ENCODE data around the gene HPS5. TPM values are rescaled to one million over a fixed set of nuclear protein-coding genes. Genes with fewer than 3 reads are reported as not detected.
"Not testable (repeated sequence)": the region's sequence is repeated elsewhere in the genome, so short reads cannot be mapped to it uniquely, and the experiment has no call there.

Gene HPS5
- total RNA-seq, 6 donors from 2014 or later, result 18.6 to 40.9 (median 31.1) TPM

DNA sequence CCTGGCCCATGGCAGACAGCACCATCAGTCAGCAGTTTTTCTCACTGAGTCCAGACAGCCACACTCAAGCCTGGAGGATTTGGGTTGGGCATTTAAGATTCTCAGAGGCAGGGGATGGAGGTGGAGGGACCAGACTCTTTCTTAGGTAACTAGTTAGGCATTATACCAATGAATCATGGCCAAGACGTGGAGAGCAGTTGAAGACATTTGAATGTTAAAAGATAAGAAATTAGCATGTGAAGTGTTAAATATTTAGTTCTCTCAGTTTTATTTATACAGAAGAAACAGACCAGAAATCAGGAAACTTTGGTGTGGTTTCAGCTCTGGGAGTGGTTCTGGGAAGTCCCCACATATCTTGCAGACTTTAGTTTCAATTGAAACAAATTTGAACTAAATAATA lies 10.4 kb upstream of the HPS5 start:
- Histone ChIP-seq H3K27me3 (no peaks in the 10 kb centered on the region), H3K4me1 (peaks cover 0 to 3% (median 0%) of the 10 kb centered on the region in 4 donors), H3K4me3 (no peak overlapping the region), H3K27ac (no peak overlapping the region), H3K36me3 (peaks cover 18 to 76% (median 43%) of the 10 kb centered on the region in 4 donors), H3K9me3 (no peaks in the 10 kb centered on the region)
- TF ChIP-seq, protein P1, sequence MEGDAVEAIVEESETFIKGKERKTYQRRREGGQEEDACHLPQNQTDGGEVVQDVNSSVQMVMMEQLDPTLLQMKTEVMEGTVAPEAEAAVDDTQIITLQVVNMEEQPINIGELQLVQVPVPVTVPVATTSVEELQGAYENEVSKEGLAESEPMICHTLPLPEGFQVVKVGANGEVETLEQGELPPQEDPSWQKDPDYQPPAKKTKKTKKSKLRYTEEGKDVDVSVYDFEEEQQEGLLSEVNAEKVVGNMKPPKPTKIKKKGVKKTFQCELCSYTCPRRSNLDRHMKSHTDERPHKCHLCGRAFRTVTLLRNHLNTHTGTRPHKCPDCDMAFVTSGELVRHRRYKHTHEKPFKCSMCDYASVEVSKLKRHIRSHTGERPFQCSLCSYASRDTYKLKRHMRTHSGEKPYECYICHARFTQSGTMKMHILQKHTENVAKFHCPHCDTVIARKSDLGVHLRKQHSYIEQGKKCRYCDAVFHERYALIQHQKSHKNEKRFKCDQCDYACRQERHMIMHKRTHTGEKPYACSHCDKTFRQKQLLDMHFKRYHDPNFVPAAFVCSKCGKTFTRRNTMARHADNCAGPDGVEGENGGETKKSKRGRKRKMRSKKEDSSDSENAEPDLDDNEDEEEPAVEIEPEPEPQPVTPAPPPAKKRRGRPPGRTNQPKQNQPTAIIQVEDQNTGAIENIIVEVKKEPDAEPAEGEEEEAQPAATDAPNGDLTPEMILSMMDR (IDR thresholded peaks at IDR 0.05), result no peak
- TF ChIP-seq EP300 (IDR thresholded peaks at IDR 0.05) (no peak), POLR2A (IDR thresholded peaks at IDR 0.05) (no peak), POLR2AphosphoS5 (IDR thresholded peaks at IDR 0.05) (no peak)
- no peak for DNase-seq
- no peak for ATAC-seq (ENCODE audit: low FRiP score in 2 of 2)
- 64 to 65% methylated on average over 1 of the region's 1 CpG for WGBS, 2 donors

DNA sequence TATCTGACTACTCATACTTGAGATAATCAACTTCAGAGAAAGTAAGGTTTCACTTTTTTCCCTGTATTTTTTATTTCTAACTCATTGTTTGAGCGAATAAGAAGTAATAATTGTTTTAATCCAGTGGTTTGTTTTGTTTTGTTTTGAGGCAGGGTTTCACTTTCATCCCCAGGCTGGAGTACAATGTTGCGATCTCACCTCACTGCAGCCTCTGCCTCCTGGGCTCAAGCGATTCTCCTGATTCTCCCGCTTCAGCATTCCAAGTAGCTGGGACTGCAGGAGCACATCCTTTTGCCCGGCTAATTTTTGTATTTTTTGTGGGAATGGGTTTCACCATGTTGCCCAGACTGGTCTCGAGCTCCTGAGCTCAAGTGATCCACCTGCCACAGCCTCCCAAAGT lies 9.0 kb upstream of the HPS5 start:
- TF ChIP-seq, protein P1 (IDR thresholded peaks at IDR 0.05), result no peak
- TF ChIP-seq POLR2AphosphoS5 (IDR thresholded peaks at IDR 0.05), result no peak
- no peak for TF ChIP-seq POLR2A (IDR thresholded peaks at IDR 0.05)
- TF ChIP-seq EP300 (IDR thresholded peaks at IDR 0.05), result no peak
- no peak for ATAC-seq (ENCODE audit: low FRiP score in 2 of 2)

DNA sequence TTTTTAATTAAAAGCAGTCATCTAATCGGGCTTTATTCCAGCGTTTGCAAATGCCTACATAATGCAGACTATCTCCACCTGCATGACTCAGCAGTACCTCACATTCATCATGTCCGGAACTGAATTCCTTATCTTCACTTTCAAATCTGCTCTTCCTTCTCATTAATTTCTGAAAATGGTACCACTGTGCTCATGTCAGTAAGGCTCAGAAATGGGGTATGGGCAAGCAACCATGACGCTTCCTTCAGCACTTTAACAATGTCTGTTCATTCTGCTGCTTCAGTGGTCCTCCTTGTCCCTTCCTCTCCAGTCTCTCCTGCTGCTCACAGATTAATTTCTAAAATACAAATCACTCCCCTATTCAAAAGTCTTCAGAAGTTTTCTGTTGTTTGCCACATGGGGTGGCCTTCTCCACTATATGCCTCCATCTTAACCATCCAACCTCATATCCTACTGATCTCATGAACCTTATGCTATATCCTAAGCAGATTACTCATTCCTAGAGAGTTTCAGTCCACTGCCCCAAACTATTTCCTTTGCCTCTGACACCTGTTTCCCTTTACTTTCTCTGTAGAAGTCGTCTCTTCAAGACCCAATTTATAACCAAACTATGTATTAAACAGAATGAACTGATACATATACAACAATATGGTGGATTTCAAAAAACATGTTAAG lies 7.4 kb upstream of the HPS5 start:
- Histone ChIP-seq H3K27me3 (no peaks in the 10 kb centered on the region), H3K9me3 (no peaks in the 10 kb centered on the region), H3K36me3 (peaks cover 3 to 57% (median 24%) of the 10 kb centered on the region in 4 donors), H3K4me3 (no peak overlapping the region), H3K27ac (no peak overlapping the region), H3K4me1 (peaks cover 5 to 22% (median 7%) of the 10 kb centered on the region in 4 donors)
- WGBS, 2 donors, result 71 to 78% methylated on average over 5 of the region's 5 CpGs
- ATAC-seq (ENCODE audit: low FRiP score in 2 of 2), result no peak
- TF ChIP-seq, protein P1 (IDR thresholded peaks at IDR 0.05), result no peak
- TF ChIP-seq POLR2A (IDR thresholded peaks at IDR 0.05), result no peak
- TF ChIP-seq EP300 (IDR thresholded peaks at IDR 0.05), result no peak
- no peak for DNase-seq

More for the DNA sequence above, 9.0 kb upstream of the HPS5 start:
- DNase-seq, result no peak
- Histone ChIP-seq H3K36me3 (peaks cover 11 to 70% (median 33%) of the 10 kb centered on the region in 4 donors), H3K9me3 (no peaks in the 10 kb centered on the region), H3K27ac (no peak overlapping the region), H3K4me1 (peaks cover 0 to 8% (median 0%) of the 10 kb centered on the region in 4 donors), H3K27me3 (no peaks in the 10 kb centered on the region), H3K4me3 (no peak overlapping the region)
- WGBS, 2 donors, result 88 to 91% methylated on average over 6 of the region's 6 CpGs

DNA sequence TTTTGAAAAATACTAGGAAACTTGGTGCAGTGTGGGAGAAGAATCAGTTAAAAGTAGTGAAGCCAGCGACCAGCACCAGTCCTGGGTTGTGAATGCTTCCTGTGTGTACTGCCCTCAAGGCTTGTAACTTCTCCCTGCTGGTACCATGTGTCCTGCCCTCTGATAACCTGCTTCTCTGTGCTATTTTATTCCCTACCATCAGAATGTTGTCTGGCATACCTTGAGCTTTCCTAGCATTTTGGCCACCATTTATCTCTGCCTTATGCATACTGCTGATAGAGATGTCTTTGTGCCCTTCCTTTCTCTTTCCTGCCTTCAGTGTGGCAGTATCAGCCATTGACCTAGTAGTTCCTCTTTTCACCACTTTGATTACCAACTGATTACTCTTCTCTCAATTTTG lies 2.4 kb upstream of the HPS5 start:
- Histone ChIP-seq H3K4me1 (peaks cover 36 to 53% (median 40%) of the 10 kb centered on the region in 4 donors), H3K36me3 (peaks cover 0 to 20% (median 6%) of the 10 kb centered on the region in 4 donors), H3K27me3 (no peaks in the 10 kb centered on the region), H3K9me3 (no peaks in the 10 kb centered on the region), H3K27ac (no peak overlapping the region), H3K4me3 (peak overlapping the region in 1 of 4 donors; percentile 68)
- DNase-seq (no peak), ATAC-seq (ENCODE audit: low FRiP score in 2 of 2) (no peak)
- TF ChIP-seq EP300 (IDR thresholded peaks at IDR 0.05), result no peak
- TF ChIP-seq POLR2AphosphoS5 (IDR thresholded peaks at IDR 0.05), result no peak
- TF ChIP-seq, protein P1 (IDR thresholded peaks at IDR 0.05), result no peak
- no peak for TF ChIP-seq POLR2A (IDR thresholded peaks at IDR 0.05)
- WGBS, 2 donors, result 25 to 59% methylated on average over 1 of the region's 1 CpG

DNA sequence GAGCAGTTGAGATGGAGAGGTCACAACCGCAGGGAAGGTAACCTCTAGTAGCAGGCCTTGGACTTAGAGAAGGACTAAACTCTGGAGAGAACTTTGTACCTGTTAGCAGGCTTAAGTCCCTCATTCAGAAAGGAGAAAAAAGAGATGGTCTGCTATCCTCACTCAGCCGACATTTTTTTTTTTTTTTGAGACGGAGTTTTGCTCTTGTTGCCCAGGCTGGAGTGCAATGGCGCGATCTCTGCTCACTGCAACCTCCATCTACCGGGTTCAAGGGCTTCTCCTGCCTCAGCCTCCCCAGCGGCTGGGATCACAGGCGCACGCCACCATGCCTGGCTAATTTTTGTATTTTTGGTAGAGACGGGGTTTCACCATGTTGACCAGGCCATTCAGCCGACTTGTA lies 1.9 kb upstream of the HPS5 start:
- peak in 1 of 2 donors; percentile 21 for DNase-seq
- H3K36me3 ChIP-seq, result peaks cover 0 to 15% (median 6%) of the 10 kb centered on the region in 4 donors
- not testable (repeated sequence) for H3K27me3 ChIP-seq; ATAC-seq (ENCODE audit: low FRiP score in 2 of 2); H3K9me3 ChIP-seq
- WGBS, 2 donors, result 93 to 95% methylated on average over 11 of the region's 11 CpGs
- peak overlapping the region in 2 of 4 donors; percentile 63 to 68 for H3K4me3 ChIP-seq
- peak overlapping the region in 1 of 4 donors; percentile 95 for H3K27ac ChIP-seq
- H3K4me1 ChIP-seq, result peaks cover 36 to 58% (median 41%) of the 10 kb centered on the region in 4 donors

All from upper lobe of left lung (tissue), 6 donors.